Measurements from ENCODE around the gene FGGY.
A peak's percentile ranks its signal among the peaks of the same experiment; 100 is the strongest.
"Not testable (repeated sequence)": the region's sequence is repeated elsewhere in the genome, so short reads cannot be mapped to it uniquely, and the experiment has no call there.

Gene FGGY

GRCh38 chr1:59444520-59444919 lies 147.6 kb downstream of the FGGY start:
- DNase-seq (ENCODE audit: low spot score), result no peak

GRCh38 chr1:59445040-59445439 lies 148.1 kb downstream of the FGGY start:
- no peak for DNase-seq (ENCODE audit: low spot score)

GRCh38 chr1:59446257-59446901 lies 149.5 kb downstream of the FGGY start:
- peak; percentile 3 for DNase-seq (ENCODE audit: low spot score)

GRCh38 chr1:59452026-59452425 lies 155.1 kb downstream of the FGGY start:
- DNase-seq (ENCODE audit: low spot score), result no peak

- no peak for DNase-seq (ENCODE audit: low spot score)
Measured at GRCh38 chr1:59452559-59452958, 155.7 kb downstream of the FGGY start.

- DNase-seq (ENCODE audit: low spot score), result no peak
Measured at GRCh38 chr1:59453297-59453968, 156.5 kb downstream of the FGGY start.

- peak; percentile 41 for DNase-seq (ENCODE audit: low spot score)
Measured at GRCh38 chr1:59455206-59455605, 158.3 kb downstream of the FGGY start.

GRCh38 chr1:59457786-59458185 lies 160.9 kb downstream of the FGGY start:
- DNase-seq (ENCODE audit: low spot score), result no peak

- no peak for DNase-seq (ENCODE audit: low spot score)
Measured at GRCh38 chr1:59458884-59459283, 162.0 kb downstream of the FGGY start.

GRCh38 chr1:59462942-59463341 lies 166.0 kb downstream of the FGGY start:
- DNase-seq (ENCODE audit: low spot score), result not testable (repeated sequence)

- not testable (repeated sequence) for DNase-seq (ENCODE audit: low spot score)
Measured at GRCh38 chr1:59465478-59465877, 168.6 kb downstream of the FGGY start.

GRCh38 chr1:59468828-59469428 lies 172.0 kb downstream of the FGGY start:
- DNase-seq (ENCODE audit: low spot score), result no peak

- not testable (repeated sequence) for DNase-seq (ENCODE audit: low spot score)
Measured at GRCh38 chr1:59471991-59472570, 175.2 kb downstream of the FGGY start.

- no peak for DNase-seq (ENCODE audit: low spot score)
Measured at GRCh38 chr1:59473831-59474230, 176.9 kb downstream of the FGGY start.

GRCh38 chr1:59474496-59474895 lies 177.6 kb downstream of the FGGY start:
- no peak for DNase-seq (ENCODE audit: low spot score)

- no peak for DNase-seq (ENCODE audit: low spot score)
Measured at GRCh38 chr1:59475737-59476136, 178.8 kb downstream of the FGGY start.

- DNase-seq (ENCODE audit: low spot score), result no peak
Measured at GRCh38 chr1:59477286-59477685, 180.4 kb downstream of the FGGY start.

GRCh38 chr1:59477867-59478266 lies 181.0 kb downstream of the FGGY start:
- no peak for DNase-seq (ENCODE audit: low spot score)

GRCh38 chr1:59478822-59479221 lies 181.9 kb downstream of the FGGY start:
- DNase-seq (ENCODE audit: low spot score), result no peak

- no peak for DNase-seq (ENCODE audit: low spot score)
Measured at GRCh38 chr1:59480188-59480888, 183.4 kb downstream of the FGGY start.

GRCh38 chr1:59481881-59482505 lies 185.1 kb downstream of the FGGY start:
- no peak for DNase-seq (ENCODE audit: low spot score)

- DNase-seq (ENCODE audit: low spot score), result no peak
Measured at GRCh38 chr1:59482986-59483385, 186.1 kb downstream of the FGGY start.
